ENCODE results near the gene CDKN2AIP.

GRCh38 chr4:183450108-183450507 is 5.7 kb downstream of the CDKN2AIP start:
- TF ChIP-seq CTCF (IDR thresholded peaks at IDR 0.05; ENCODE audit: low read depth, low read length) (no peak), EZH2phosphoT487 (IDR thresholded peaks at IDR 0.05; ENCODE audit: low read depth) (no peak)

Data from OCI-LY3 (cell line).